Colonic mucosa (tissue), 4 donors: Measurements from ENCODE around the gene COQ10A. TPM values are rescaled to one million over a fixed set of nuclear protein-coding genes. Genes with fewer than 3 reads are reported as not detected.

Experiments used
- DNase-seq: peaks from one replicate; pipeline ENCODE4 v3.0.0-alpha.2; 2020
- H3K27ac ChIP-seq: fragments of 200-600 bp; one replicate; pipeline ENCODE4 v1.8.0; 2021
- H3K27me3 ChIP-seq: fragments of 200-600 bp; one replicate; pipeline ENCODE4 v1.8.0; 2021
- H3K36me3 ChIP-seq: fragments of 200-600 bp; one replicate; pipeline ENCODE4 v1.8.0; 2021
- H3K4me1 ChIP-seq: fragments of 200-600 bp; one replicate; pipeline ENCODE4 v1.8.0; 2021; ENCODE audit warnings: mild to moderate bottlenecking
- H3K4me3 ChIP-seq: fragments of 200-600 bp; one replicate; pipeline ENCODE4 v1.8.0; 2021
- H3K9ac ChIP-seq, 2 donors: one replicate each; pipeline ENCODE4 v1.7.0; 2013; ENCODE audit warnings: control low read depth in 2 of 2, low read depth in 2 of 2, low read length in 2 of 2
- H3K9me3 ChIP-seq: fragments of 200-600 bp; one replicate; pipeline ENCODE4 v1.8.0; 2021
- CTCF ChIP-seq: fragments of 200-600 bp; IDR thresholded peaks from one replicate; pipeline ENCODE4 v1.8.0; 2022; ENCODE audit warnings: antibody characterized with exemption, mild to moderate bottlenecking
- intact Hi-C: fragments of 100-400 bp; cut with DNase I; formaldehyde crosslinking; loops from one replicate; pipeline ENCODE4 v1.14.1; 2022
- total RNA-seq, 2 donors: library from RNA; stranded (reverse); fragmentation: NEBNext Ultra II Directional in 1 of 2; extraction: Animal tissue kit (Norgen Biotek cat#: 25700) in 1 of 2; gene quantifications; one replicate each; pipeline ENCODE4 v1.2.1, GENCODE V29; 2021
- donor health status: healthy.
- donor health status: DM: no; HTN: no; CAD: no.
- donor health status: DM: no; HTN: no; CAD: no.

COQ10A gene
- total RNA-seq, 2 donors from 2014 or later: 4.2 to 4.5 TPM

- Histone ChIP-seq H3K9me3 (no peaks in the 10 kb centered on the region), H3K27me3 (no peaks in the 10 kb centered on the region), H3K36me3 (peaks cover 17% of the 10 kb centered on the region), H3K9ac (no peak overlapping the region), H3K4me3 (no peak overlapping the region), H3K4me1 (no peaks in the 10 kb centered on the region), H3K27ac (no peak overlapping the region)
- DNase-seq: no peak
- intact Hi-C loops: no loop called here
- no peak for TF ChIP-seq CTCF
Observed at GRCh38 chr12:56244494-56244893, 22.2 kb upstream of the COQ10A start.

- intact Hi-C loops: no loop called here
- H3K27ac ChIP-seq: no peak overlapping the region
- H3K4me1 ChIP-seq: no peaks in the 10 kb centered on the region
- peaks cover 30% of the 10 kb centered on the region for H3K36me3 ChIP-seq
- no peak for TF ChIP-seq CTCF
- H3K4me3 ChIP-seq: no peak overlapping the region
- DNase-seq: no peak
- no peak overlapping the region for H3K9ac ChIP-seq
- no peaks in the 10 kb centered on the region for H3K9me3 ChIP-seq
- H3K27me3 ChIP-seq: no peaks in the 10 kb centered on the region
Observed at GRCh38 chr12:56247923-56248322, 18.8 kb upstream of the COQ10A start.

GRCh38 chr12:56248711-56249110 is 18.0 kb upstream of the COQ10A start:
- H3K9me3 ChIP-seq: no peaks in the 10 kb centered on the region
- H3K27ac ChIP-seq: no peak overlapping the region
- no peak overlapping the region for H3K4me3 ChIP-seq
- TF ChIP-seq CTCF: no peak
- intact Hi-C loops: no loop called here
- H3K36me3 ChIP-seq: peaks cover 34% of the 10 kb centered on the region
- no peaks in the 10 kb centered on the region for H3K4me1 ChIP-seq
- no peak overlapping the region for H3K9ac ChIP-seq
- H3K27me3 ChIP-seq: no peaks in the 10 kb centered on the region
- DNase-seq: no peak

- H3K9me3 ChIP-seq: no peaks in the 10 kb centered on the region
- H3K36me3 ChIP-seq: peaks cover 18% of the 10 kb centered on the region
- H3K4me3 ChIP-seq: no peak overlapping the region
- intact Hi-C loops: no loop called here
- H3K27ac ChIP-seq: no peak overlapping the region
- no peak for TF ChIP-seq CTCF
- DNase-seq: no peak
- no peaks in the 10 kb centered on the region for H3K27me3 ChIP-seq
- peaks cover 5% of the 10 kb centered on the region for H3K4me1 ChIP-seq
- H3K9ac ChIP-seq: no peak overlapping the region
Observed at GRCh38 chr12:56252649-56253048, 14.1 kb upstream of the COQ10A start.

- Histone ChIP-seq H3K36me3 (peaks cover 18% of the 10 kb centered on the region), H3K9ac (no peak overlapping the region), H3K27me3 (no peaks in the 10 kb centered on the region), H3K4me1 (peaks cover 5% of the 10 kb centered on the region), H3K27ac (no peak overlapping the region), H3K9me3 (no peaks in the 10 kb centered on the region), H3K4me3 (no peak overlapping the region)
- intact Hi-C loops: no loop called here
- no peak for DNase-seq
- TF ChIP-seq CTCF: no peak
Observed at GRCh38 chr12:56253091-56253490, 13.7 kb upstream of the COQ10A start.

GRCh38 chr12:56255671-56256070 is 11.1 kb upstream of the COQ10A start:
- Histone ChIP-seq H3K9me3 (no peaks in the 10 kb centered on the region), H3K4me1 (peaks cover 5% of the 10 kb centered on the region), H3K4me3 (no peak overlapping the region), H3K27me3 (no peaks in the 10 kb centered on the region), H3K9ac (no peak overlapping the region), H3K27ac (no peak overlapping the region), H3K36me3 (peaks cover 18% of the 10 kb centered on the region)
- TF ChIP-seq CTCF: no peak
- intact Hi-C loops: loop anchor here (5.0 kb wide), 1 partner anchor 33 kb away; the partner anchor contains the start of genes NABP2 and RNF41
- no peak for DNase-seq
